ENCODE results near the gene CFL1.

DNA sequence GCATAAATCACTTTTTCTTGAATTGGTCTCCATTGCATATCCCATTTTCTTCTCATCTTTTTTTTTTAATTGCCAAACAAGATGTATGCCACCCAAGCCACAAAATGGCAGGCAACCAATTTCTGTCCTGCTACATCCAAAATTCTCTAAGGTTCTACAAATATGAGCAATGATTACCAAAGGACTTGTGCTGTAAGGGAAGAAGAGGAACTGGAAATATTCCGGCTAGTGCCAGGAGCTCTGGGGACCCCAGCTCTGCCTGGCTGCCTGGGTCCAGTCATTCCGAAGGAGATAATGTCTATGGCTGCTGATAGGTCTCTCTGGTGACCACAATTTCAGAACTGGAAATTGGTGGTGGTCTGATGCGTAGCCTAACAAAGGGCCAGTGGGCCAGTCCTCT is 41.3 kb downstream of the CFL1 start:
- no peak for TF ChIP-seq POLR2A (IDR thresholded peaks at IDR 0.05)
- TF ChIP-seq CTCF (IDR thresholded peaks at IDR 0.05 in 4 of 5, conservative IDR thresholded peaks at IDR 0.05 in 1 of 5), result no peak
